ENCODE measurements around the gene GADD45B. TPM values are rescaled to one million over a fixed set of nuclear protein-coding genes. Genes with fewer than 3 reads are reported as not detected.
"Not testable (repeated sequence)": the region's sequence is repeated elsewhere in the genome, so short reads cannot be mapped to it uniquely, and the experiment has no call there.

Gene GADD45B
- total RNA-seq, 1 experiment from 2014 or later, result 44.2 TPM

- peak; percentile 46 for DNase-seq (ENCODE audit: low spot score)
- in situ Hi-C loops (cut with HindIII; ENCODE audit: low sequenced_read_pairs), result no loop called here
These were observed 13.9 kb upstream of the GADD45B start for GRCh38 chr19:2461751-2462634.

GRCh38 chr19:2462635-2463421 lies 13.1 kb upstream of the GADD45B start:
- in situ Hi-C loops (cut with HindIII; ENCODE audit: low sequenced_read_pairs), result no loop called here
- DNase-seq (ENCODE audit: low spot score), result peak; percentile 92

- in situ Hi-C loops (cut with HindIII; ENCODE audit: low sequenced_read_pairs); DNase-seq (ENCODE audit: low spot score): not testable (repeated sequence)
These were observed 12.2 kb upstream of the GADD45B start for GRCh38 chr19:2463694-2464093.

- no peak for DNase-seq (ENCODE audit: low spot score)
These were observed 11.5 kb upstream of the GADD45B start for GRCh38 chr19:2464389-2464788.

GRCh38 chr19:2468596-2468995 lies 7.3 kb upstream of the GADD45B start:
- in situ Hi-C loops (cut with HindIII; ENCODE audit: low sequenced_read_pairs), result no loop called here
- DNase-seq (ENCODE audit: low spot score), result no peak

More at GRCh38 chr19:2464389-2464788, 11.5 kb upstream of the GADD45B start:
- in situ Hi-C loops (cut with HindIII; ENCODE audit: low sequenced_read_pairs), result no loop called here

- no peak for DNase-seq (ENCODE audit: low spot score)
- in situ Hi-C loops (cut with HindIII; ENCODE audit: low sequenced_read_pairs), result no loop called here
These were observed 6.6 kb upstream of the GADD45B start for GRCh38 chr19:2469102-2469914.

- DNase-seq (ENCODE audit: low spot score); in situ Hi-C loops (cut with HindIII; ENCODE audit: low sequenced_read_pairs): not testable (repeated sequence)
These were observed 6.1 kb upstream of the GADD45B start for GRCh38 chr19:2469915-2470200.

GRCh38 chr19:2474232-2475017 lies 1.5 kb upstream of the GADD45B start:
- peak; percentile 74 for DNase-seq (ENCODE audit: low spot score)
- in situ Hi-C loops (cut with HindIII; ENCODE audit: low sequenced_read_pairs), result no loop called here

- peak; percentile 54 for DNase-seq (ENCODE audit: low spot score)
- in situ Hi-C loops (cut with HindIII; ENCODE audit: low sequenced_read_pairs), result no loop called here
These were observed 767 bp upstream of the GADD45B start for GRCh38 chr19:2475018-2475701.

- in situ Hi-C loops (cut with HindIII; ENCODE audit: low sequenced_read_pairs), result no loop called here
- DNase-seq (ENCODE audit: low spot score), result peak; percentile 56
These were observed 669 bp downstream of the GADD45B start for GRCh38 chr19:2476451-2477140.

- peak; percentile 46 for DNase-seq (ENCODE audit: low spot score)
- in situ Hi-C loops (cut with HindIII; ENCODE audit: low sequenced_read_pairs), result no loop called here
These were observed 1.3 kb downstream of the GADD45B start for GRCh38 chr19:2477141-2477710.

- in situ Hi-C loops (cut with HindIII; ENCODE audit: low sequenced_read_pairs), result no loop called here
- DNase-seq (ENCODE audit: low spot score), result no peak
These were observed 1.8 kb downstream of the GADD45B start for GRCh38 chr19:2477732-2478191.

GRCh38 chr19:2478278-2478755 lies 2.4 kb downstream of the GADD45B start:
- in situ Hi-C loops (cut with HindIII; ENCODE audit: low sequenced_read_pairs), result no loop called here
- DNase-seq (ENCODE audit: low spot score), result peak; percentile 38

- no peak for DNase-seq (ENCODE audit: low spot score)
- in situ Hi-C loops (cut with HindIII; ENCODE audit: low sequenced_read_pairs), result no loop called here
These were observed 3.0 kb downstream of the GADD45B start for GRCh38 chr19:2478756-2479555.

GRCh38 chr19:2479556-2480194 lies 3.7 kb downstream of the GADD45B start:
- in situ Hi-C loops (cut with HindIII; ENCODE audit: low sequenced_read_pairs), result no loop called here
- DNase-seq (ENCODE audit: low spot score), result no peak

- in situ Hi-C loops (cut with HindIII; ENCODE audit: low sequenced_read_pairs), result no loop called here
- no peak for DNase-seq (ENCODE audit: low spot score)
These were observed 5.5 kb downstream of the GADD45B start for GRCh38 chr19:2481466-2481865.
